ENCODE data around the gene ZMIZ1.

ZMIZ1 gene

DNA sequence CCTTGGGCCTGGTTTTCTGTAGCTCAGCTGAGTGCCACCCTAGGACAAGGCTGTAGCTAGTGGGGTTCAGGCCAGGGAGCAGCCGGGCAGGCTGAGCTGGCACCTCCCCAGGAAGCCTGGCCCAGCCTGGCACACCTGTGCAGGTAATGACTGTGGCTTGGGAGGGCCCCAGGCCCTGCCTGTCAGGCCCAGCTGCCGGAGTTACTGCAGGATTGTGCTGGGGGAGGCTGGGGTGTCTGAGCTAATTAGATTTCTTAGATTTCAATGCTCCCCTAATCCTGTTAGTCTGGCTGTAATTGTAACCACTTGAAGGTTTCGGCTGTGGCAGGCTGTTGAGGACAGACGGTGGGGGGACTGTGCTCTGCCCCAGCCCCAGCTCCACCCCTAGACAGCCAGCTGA lies 6.0 kb downstream of the ZMIZ1 start:
- peak overlapping the region in 8 of 21 experiments; percentile 3 to 66 (median 34) for H3K27ac ChIP-seq
- no peak overlapping the region for H3K4me3 ChIP-seq

DNA sequence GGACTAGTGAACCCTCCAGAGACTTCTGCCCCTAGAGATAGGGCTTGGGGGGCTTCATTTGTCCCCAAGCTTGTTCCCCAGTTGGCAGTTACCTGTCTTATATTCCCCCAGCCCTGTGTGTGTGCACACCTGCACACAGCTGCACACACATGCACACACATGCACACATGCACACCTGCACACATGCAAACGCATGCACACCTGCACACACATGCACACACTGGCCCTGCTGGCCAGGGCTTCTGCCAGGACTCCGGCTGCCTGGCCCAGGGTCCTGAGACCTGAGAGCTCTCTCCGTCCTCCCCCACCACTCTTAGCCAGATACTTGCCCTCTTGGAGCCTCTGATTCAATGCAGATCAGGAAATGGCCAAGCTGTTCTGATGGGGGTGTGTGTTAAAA lies 6.7 kb downstream of the ZMIZ1 start:
- Histone ChIP-seq H3K4me3 (no peak overlapping the region), H3K27ac (peak overlapping the region in 1 of 21 experiments; percentile 7)

DNA sequence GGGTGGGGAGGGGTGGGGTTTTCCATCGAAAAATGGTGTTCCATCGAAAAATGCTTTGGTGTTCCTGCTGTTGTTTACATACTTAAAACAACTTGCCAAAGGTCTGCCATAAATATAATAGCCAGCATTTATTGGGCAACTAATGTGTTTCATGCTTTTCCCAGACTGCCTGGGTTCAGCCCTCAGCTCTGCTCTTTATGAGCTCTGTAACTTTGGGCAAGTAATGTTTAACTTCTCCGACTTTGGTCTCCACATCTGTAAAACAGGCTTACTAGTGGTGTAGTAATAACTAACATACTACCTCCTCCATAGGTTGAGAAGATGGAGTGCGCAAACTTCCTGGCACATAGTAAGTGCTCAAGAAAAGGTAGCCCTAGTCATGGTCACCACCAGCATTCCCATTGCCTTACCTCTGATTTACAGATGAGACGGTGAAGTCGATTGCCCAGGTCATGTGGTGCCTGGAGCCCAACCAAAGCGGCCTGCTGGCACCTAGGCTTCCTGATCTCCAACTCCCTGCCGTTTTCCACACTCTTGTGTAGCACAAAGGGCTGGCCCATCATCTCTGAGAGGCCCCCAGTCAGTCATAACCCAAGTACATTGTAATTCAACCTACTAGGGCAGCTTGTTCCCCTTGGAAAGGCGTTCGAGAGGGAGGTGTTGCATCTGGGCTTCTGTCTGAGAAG lies 8.9 kb downstream of the ZMIZ1 start:
- Histone ChIP-seq H3K27ac (peak overlapping the region in 1 of 21 experiments; percentile 7), H3K4me3 (no peak overlapping the region)

DNA sequence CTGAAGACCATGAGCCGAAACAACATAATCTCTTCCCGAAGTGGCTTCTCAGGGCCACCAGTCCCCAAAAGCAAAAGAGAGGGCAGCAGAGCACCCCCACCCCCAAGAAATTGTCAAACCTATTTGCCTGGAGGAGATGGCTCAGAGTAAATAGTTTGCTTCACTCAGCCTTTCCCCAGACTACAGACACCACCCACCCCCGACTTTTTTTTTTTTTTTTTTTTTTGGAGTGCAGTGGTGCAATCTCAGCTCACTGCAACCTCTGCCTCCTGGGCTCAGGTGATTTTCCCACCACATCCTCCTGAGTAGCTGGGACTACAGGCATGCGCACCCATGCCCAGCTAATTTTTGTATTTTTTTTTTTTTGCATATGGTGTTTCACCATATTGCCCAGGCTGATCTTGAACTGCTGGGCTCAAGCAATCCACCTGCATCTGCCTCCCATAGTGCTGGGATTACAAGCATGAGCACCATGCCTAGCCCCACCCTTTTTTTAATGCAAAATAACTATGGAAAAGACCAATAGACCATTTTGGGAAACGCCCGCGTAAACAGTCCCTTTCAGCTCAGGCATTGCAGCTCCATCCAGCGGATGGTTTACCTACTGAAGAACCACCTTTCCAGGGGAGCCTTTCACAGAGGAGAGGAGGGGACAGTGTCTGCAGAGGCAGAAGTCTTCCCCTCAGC lies 9.7 kb downstream of the ZMIZ1 start:
- H3K4me3 ChIP-seq: no peak overlapping the region
- H3K27ac ChIP-seq: peak overlapping the region in 6 of 21 experiments; percentile 6 to 59 (median 30)

DNA sequence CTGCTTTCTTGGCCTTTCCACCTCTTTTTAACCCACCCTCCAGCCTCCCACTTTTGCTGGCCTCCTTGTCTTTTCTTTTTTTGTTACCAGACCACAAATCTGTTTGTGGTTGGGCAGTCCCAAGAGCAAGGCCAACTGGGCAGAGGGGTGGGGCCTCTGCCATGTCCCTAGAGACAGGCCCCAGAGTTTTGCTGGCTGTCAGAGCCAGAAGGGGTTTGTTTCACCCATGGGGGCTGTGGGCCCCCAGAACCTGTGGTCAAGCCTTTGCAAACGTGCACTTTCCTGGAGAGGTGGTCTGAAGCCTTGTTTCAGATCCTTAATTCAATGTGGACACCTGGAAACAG lies 10.3 kb downstream of the ZMIZ1 start:
- H3K4me3 ChIP-seq: no peak overlapping the region
- H3K27ac ChIP-seq: peak overlapping the region in 10 of 21 experiments; percentile 6 to 71 (median 40)

DNA sequence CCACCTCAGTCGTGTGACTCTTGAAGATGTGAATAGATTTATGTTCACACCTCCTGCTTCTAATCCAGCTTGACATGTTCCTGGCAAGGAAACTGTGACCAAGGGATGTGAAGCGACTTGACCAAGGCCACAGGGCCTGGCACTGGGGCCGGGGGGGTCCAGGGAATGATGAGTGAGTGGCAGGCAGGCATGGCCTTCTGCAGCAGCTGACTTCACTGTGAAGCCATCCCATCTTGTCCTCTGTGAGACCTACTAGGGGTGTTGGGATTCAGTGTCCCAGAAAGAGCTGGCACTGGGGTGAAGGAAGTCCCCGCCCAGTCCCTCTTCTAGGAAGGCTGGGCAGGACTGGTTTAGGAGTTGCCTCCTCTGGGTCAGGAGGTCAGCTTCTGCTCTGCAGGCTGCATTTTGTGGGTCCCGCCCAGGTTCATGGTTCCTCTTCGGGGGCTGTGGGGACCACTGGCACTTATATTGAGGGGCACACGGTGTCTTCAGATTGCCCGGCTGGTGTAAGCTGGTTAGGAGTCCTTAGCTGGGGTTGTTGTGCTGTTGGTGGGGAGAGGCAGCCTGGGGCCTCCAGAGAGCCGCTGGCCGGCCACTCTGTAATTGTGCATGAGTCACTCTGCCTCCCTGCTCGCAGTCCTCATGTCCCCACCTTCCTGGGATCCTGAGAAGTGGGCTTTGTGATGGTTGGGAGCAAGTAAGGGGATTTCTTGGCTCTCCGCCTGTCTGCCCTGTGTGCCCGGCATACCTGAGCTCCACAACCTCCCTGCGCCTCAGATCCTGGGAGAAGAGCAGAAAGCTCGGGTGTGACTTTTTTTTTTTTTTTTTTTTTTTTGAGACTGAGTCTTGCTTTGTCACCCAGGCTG lies 11.0 kb downstream of the ZMIZ1 start:
- H3K4me3 ChIP-seq: no peak overlapping the region
- H3K27ac ChIP-seq: peak overlapping the region in 13 of 21 experiments; percentile 5 to 71 (median 37)

DNA sequence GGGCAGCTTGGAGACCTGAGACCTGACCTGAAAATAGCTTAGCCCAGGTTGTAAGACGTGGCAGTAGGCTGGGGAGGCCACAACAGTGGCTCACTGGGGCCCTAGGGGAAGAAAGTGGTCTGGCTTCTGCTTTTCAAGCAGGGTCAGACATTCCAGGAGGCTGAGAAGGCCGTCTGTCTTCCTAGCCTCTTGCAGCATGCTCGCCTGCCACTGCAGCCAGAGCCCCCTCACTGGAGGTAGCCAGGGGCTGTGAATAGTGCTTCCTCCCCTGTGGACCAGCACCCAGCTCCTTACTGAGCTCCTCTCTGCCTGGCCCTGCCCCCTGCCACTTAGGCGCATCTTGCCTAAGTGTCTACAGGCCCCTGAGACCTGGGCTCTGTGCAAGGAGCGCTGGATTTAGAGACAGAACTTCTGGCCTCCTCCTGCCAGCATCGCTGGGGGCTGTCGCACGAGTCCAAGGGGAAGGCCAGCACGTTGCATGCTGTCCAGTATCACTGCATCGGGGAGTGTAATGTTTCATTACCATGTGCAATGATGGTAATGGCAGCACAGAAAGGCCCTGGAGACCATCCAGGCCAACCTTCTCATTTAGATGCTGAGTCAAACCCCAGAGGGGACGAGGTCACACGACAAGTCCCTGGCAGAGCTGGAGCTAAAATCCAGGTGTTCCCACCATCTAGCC lies 12.7 kb downstream of the ZMIZ1 start:
- Histone ChIP-seq H3K27ac (peak overlapping the region in 15 of 21 experiments; percentile 11 to 67 (median 44)), H3K4me3 (no peak overlapping the region)

DNA sequence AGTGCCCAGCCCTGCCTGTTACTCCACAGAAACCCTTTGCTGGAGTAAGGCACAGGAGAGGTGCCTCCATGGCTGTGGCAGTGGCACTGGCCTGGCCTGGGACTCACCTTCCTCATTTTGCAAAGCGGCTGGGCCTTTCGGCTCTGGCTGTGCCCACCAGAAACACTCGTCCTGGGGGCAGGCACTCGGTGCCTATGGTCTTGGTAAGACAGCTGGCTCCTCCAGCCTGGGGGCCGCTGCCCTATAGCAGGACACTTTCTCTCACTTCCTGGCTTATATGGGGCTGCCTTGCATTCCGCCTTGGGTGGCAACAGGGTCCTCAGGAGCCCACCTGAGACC lies 13.2 kb downstream of the ZMIZ1 start:
- Histone ChIP-seq H3K27ac (peak overlapping the region in 10 of 21 experiments; percentile 18 to 67 (median 49)), H3K4me3 (no peak overlapping the region)

DNA sequence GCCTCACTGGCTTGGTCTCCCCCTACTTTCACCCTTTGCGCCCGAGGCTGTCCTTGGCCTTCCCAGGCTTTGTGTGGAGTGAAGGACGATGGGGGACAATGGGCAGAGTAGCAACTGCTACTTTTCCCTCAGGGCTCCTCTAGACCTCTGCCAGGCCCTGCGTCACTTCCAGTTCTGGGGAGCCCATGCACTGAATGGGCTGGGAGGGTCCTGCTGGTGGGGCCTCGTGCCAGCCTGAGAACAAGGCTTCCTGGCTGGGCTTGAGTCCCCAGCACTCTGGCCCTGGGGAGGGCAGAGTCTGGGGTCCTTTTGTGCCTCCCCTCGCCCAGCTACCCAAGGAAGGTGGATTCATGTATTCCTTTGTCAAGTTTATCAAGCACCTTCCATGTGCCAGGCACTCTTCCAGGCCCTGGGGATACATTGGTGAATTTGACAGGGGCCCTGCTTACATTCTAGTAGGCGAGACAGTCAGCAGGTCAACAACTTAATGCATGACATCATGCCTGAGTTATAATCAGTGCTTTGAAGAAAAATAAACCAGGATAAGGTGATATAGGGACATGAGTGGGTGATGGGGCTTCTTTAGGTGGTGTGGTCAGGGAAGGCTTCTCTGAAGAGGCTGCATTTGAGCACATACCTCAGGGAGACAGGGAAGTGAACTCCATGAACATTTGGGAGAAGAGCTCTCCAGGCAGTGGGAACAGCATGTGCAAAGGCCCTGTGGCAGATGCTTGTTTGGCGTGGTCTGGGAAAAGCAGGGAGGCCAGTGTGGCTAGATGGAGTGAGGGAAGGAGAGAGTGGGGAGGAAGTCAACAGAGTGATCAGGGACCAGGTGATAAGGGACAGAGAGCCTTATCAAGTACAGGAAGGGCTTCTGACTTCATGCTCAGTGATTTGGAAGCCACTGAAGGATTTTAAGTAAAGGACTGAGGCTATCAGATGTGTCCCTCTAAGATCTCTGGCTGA lies 14.1 kb downstream of the ZMIZ1 start:
- H3K27ac ChIP-seq: peak overlapping the region in 15 of 21 experiments; percentile 8 to 68 (median 47)

DNA sequence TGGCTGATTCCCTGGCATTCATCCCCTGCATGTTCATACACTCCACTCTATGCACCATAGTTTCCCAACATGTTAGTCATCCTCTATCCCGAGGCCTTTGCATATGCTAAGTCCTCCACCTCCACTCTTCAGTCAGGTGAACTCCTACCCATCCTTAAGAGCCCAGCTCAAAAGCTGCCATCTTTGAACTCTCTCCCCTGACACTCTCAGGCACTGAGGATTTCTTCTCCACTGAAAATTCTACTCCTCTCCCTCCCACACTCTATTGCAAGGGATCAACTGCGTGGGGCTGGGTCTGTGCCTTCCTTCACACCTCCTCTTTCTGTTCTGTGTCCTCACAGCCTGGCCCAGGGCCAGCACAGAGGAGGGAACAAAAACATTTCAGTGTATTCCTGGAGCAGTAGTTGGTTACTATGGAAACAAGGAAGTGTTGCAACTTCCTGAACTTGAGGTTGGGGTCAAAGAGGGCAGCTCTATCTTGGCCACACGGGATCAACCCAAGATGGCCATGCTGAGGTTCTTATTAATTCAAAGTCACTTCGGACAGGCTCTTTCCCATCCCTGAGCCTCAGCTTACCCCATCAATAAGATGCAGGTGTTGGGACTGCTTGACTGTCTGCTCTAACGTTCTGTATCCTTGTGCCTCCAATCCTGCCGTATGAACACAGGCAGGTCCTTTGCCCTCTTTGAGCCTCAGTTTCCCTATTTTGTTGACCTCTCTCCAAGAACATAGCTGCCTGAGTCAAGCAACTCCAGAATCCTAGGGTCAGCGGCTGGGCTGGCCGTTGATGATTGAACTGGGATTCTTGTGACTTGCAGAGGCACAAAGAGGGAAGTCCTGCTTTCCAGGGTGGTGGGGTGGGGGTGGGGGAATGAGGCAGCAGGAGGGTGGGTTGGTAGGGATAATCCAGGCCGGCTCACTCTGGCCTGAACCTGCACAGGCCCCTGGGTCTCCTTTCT lies 15.5 kb downstream of the ZMIZ1 start:
- H3K27ac ChIP-seq: peak overlapping the region in 18 of 21 experiments; percentile 3 to 73 (median 52)
- H3K4me3 ChIP-seq: no peak overlapping the region

More for the DNA sequence above, 14.1 kb downstream of the ZMIZ1 start:
- no peak overlapping the region for H3K4me3 ChIP-seq

DNA sequence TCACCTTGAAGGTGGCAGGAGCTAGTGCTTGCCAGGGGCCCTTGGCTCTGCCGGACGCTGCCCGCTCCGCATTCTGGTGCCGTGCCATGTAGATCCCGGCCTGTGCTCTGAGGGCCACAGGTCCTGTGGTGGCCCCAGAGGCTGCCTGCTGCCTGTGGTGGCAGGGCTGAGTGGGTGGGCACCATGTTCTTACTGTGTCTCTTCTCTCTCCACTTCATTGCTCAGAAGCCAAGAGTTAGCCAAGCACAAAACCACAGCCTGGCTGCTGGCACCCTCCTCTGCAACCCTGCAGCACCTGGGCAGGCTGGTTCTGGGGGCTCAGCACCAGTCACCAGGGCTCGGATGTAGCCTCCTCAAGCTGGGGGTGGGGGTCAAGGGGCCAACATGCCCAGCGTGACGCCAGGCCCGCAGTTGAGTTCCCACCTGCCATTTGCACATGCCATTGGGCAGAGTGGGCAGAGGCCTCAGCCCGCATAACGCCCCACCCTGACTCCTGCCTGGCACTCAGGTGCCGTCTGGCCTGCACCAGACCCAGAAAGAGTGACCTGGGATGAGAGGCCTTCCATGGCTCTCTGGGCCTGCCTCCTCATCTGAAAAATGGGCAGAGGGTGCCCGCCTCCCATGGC lies 16.3 kb downstream of the ZMIZ1 start:
- Histone ChIP-seq H3K4me3 (no peak overlapping the region), H3K27ac (peak overlapping the region in 13 of 21 experiments; percentile 9 to 73 (median 39))

DNA sequence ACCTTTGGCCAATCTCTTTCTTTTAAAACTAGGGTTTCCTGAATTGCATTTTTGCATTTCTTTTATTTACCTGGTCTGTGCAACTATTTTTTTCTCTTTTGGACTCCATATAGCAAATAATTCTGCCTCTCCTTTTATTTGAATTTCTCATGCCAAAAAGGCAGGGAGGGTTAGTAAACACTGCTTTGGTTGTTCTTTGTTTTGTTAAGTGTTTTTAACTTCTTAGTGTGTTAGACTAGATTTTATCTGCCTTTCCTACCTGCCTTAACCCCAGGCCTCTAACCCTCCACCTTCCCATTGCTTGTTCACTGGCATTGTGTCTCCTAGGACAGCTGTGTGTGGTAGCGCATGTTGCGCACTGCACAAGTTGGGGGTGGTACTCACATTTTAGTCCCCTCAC lies 18.1 kb downstream of the ZMIZ1 start:
- peak overlapping the region in 1 of 21 experiments; percentile 8 for H3K27ac ChIP-seq
- no peak overlapping the region for H3K4me3 ChIP-seq

DNA sequence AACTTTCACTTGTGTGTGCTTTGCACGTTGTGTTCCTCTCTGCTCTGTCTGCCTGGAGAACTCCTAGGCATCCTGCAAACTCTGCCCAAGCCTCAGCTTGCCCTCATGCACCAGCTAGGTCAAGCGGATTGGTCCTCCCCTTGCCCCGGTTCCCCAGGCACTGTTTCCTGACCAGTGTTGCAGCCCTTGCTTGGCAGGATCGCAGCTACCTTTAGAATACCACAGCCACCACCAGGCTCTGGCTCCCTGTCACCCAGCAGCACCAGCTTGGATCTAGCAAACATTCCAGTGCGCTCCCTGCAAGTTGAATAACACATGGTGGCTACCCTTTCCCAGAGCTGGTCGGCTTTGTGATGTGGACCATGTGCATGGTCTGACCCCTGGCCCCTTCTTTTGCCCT lies 19.0 kb downstream of the ZMIZ1 start:
- Histone ChIP-seq H3K27ac (peak overlapping the region in 10 of 21 experiments; percentile 0 to 68 (median 11)), H3K4me3 (peak overlapping the region in 1 of 7 experiments; percentile 2)

DNA sequence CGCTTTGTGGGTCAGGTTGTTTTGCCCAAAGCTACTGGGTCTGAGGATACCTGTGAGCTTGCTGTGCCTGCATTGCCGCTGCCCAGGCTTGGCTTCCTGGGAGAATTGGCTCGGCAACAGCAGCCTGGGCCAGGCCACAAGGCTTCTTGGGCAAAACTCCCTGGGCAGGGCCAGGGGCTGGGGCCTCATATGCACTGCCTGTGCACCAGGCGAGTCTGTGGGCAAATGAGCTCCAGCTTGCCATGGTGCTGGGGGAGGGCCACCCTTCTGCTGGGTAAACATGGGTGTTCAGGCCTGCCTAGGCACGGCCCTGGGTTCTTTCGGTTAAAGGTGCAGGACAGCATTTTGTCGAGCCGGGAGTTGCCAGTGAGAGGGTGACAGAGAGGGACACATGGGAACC lies 19.4 kb downstream of the ZMIZ1 start:
- Histone ChIP-seq H3K4me3 (peak overlapping the region in 1 of 7 experiments; percentile 2), H3K27ac (peak overlapping the region in 11 of 21 experiments; percentile 0 to 68 (median 11))

DNA sequence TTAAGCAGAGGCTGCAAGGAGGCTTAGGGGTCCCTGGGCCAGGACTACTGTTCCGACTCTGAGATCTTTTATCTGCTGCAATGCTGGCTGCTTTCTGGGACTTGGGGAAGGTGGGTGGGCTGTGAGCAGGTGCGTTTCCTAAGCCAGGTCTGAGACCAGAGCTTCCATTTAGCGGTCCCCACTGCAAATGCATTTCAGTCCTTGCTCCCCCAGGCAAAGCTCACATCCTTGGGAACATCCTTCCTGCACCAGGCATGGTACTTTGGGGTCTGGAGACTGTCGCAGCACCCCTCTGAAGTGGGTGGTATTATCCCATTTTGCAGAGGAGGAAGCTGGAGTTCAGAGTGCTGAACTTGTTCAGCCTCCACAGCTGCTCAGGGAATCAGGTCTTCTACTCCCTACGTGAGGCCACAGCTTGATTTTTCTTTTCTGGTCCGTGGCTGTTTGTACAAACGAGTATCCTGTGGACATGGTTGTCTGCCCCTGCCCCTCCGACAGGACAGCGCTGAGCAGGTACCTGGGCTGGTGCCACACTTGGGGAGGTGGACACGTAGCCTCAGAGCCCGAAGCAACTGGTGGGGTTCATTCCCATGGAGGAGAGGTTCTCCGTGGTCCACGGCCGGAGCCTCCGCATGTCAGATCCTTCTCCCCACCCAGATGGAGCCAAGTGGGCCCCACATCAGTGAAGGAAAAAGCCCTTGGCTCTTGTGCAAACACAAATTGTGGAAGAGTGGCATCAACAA lies 20.0 kb downstream of the ZMIZ1 start:
- H3K4me3 ChIP-seq: no peak overlapping the region
- H3K27ac ChIP-seq: peak overlapping the region in 10 of 21 experiments; percentile 0 to 68 (median 12)

DNA sequence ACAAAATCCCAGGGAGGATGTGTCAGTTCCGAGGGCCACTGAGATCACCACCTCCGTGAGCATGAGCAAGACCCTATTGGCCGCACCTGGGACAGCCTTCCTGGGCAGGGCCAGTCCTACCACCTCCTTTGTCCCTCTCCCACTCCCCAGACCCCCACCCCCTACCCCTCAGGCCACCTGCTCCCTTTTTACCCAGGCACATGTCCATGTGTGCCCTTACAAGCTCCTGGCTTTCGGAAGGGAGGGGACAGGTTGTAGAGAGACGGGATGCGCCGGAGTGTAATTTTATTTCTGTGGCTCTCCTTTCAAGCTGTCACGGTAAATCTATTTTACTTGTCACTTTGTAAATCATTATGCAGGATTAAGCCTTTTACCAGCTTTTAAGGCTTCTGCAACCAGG lies 20.9 kb downstream of the ZMIZ1 start:
- Histone ChIP-seq H3K27ac (no peak overlapping the region), H3K4me3 (no peak overlapping the region)
